Colonic mucosa (tissue), 4 donors: ENCODE data around the gene RPSA. TPM values are rescaled to one million over a fixed set of nuclear protein-coding genes. Genes with fewer than 3 reads are reported as not detected.
"Not testable (repeated sequence)": the region's sequence is repeated elsewhere in the genome, so short reads cannot be mapped to it uniquely, and the experiment has no call there.

ENCODE experiments used
- DNase-seq: peaks from one replicate; pipeline ENCODE4 v3.0.0-alpha.2; 2020
- H3K27ac ChIP-seq: fragments of 200-600 bp; one replicate; pipeline ENCODE4 v1.8.0; 2021
- H3K27me3 ChIP-seq: fragments of 200-600 bp; one replicate; pipeline ENCODE4 v1.8.0; 2021
- H3K36me3 ChIP-seq: fragments of 200-600 bp; one replicate; pipeline ENCODE4 v1.8.0; 2021
- H3K4me1 ChIP-seq: fragments of 200-600 bp; one replicate; pipeline ENCODE4 v1.8.0; 2021; ENCODE audit warnings: mild to moderate bottlenecking
- H3K4me3 ChIP-seq: fragments of 200-600 bp; one replicate; pipeline ENCODE4 v1.8.0; 2021
- H3K9ac ChIP-seq, 2 donors: one replicate each; pipeline ENCODE4 v1.7.0; 2013; ENCODE audit warnings: control low read depth in 2 of 2, low read depth in 2 of 2, low read length in 2 of 2
- H3K9me3 ChIP-seq: fragments of 200-600 bp; one replicate; pipeline ENCODE4 v1.8.0; 2021
- intact Hi-C: fragments of 100-400 bp; cut with DNase I; formaldehyde crosslinking; loops from one replicate; pipeline ENCODE4 v1.14.1; 2022
- total RNA-seq, 2 donors: library from RNA; stranded (reverse); fragmentation: NEBNext Ultra II Directional in 1 of 2; extraction: Animal tissue kit (Norgen Biotek cat#: 25700) in 1 of 2; gene quantifications; one replicate each; pipeline ENCODE4 v1.2.1, GENCODE V29; 2021
- TF ChIP-seq, protein P1 (sequence below): fragments of 200-600 bp; IDR thresholded peaks from one replicate; pipeline ENCODE4 v1.8.0; 2022; ENCODE audit warnings: antibody characterized with exemption, mild to moderate bottlenecking
- donor health status: healthy.
- donor health status: DM: no; HTN: no; CAD: no.
- donor health status: DM: no; HTN: no; CAD: no.

The RPSA gene
- total RNA-seq, 2 donors from 2014 or later = 896 to 1,381 TPM

DNA sequence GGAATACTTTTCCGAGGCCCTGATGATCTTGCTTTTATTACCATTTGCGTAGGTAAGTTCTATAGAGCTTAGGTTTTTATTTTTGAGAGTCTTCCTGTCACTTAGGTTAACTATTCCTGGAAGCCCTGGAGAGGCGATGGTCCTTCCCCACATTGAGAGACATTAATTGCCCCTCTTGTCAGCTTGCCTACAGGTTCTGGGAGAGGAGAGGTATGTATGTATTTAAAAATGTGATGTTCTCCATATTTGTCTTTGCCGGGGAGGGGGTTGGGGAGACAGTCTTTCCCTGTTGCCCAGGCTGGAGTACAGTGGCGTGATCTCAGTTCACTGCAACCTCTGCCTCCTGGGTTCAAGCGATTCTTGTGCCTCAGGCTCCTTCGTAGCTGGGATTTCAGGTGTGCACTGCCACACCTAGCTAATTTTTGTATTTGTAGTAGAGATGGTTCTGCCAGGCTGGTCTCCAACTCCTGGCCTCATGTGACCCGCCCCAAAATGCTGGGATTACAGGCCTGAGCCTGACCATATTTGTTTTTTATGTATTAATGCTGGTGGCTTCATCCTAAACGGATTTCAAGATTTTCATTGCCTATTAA lies 6.2 kb downstream of the RPSA start:
- TF ChIP-seq, protein P1, sequence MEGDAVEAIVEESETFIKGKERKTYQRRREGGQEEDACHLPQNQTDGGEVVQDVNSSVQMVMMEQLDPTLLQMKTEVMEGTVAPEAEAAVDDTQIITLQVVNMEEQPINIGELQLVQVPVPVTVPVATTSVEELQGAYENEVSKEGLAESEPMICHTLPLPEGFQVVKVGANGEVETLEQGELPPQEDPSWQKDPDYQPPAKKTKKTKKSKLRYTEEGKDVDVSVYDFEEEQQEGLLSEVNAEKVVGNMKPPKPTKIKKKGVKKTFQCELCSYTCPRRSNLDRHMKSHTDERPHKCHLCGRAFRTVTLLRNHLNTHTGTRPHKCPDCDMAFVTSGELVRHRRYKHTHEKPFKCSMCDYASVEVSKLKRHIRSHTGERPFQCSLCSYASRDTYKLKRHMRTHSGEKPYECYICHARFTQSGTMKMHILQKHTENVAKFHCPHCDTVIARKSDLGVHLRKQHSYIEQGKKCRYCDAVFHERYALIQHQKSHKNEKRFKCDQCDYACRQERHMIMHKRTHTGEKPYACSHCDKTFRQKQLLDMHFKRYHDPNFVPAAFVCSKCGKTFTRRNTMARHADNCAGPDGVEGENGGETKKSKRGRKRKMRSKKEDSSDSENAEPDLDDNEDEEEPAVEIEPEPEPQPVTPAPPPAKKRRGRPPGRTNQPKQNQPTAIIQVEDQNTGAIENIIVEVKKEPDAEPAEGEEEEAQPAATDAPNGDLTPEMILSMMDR = no peak
- intact Hi-C loops = no loop called here
- no peak for DNase-seq
- H3K27me3 ChIP-seq = no peaks in the 10 kb centered on the region
- H3K4me1 ChIP-seq = peaks cover 15% of the 10 kb centered on the region
- no peaks in the 10 kb centered on the region for H3K9me3 ChIP-seq
- no peak overlapping the region for H3K4me3 ChIP-seq
- H3K27ac ChIP-seq = no peak overlapping the region
- H3K9ac ChIP-seq = no peak overlapping the region
- H3K36me3 ChIP-seq = peaks cover 5% of the 10 kb centered on the region

DNA sequence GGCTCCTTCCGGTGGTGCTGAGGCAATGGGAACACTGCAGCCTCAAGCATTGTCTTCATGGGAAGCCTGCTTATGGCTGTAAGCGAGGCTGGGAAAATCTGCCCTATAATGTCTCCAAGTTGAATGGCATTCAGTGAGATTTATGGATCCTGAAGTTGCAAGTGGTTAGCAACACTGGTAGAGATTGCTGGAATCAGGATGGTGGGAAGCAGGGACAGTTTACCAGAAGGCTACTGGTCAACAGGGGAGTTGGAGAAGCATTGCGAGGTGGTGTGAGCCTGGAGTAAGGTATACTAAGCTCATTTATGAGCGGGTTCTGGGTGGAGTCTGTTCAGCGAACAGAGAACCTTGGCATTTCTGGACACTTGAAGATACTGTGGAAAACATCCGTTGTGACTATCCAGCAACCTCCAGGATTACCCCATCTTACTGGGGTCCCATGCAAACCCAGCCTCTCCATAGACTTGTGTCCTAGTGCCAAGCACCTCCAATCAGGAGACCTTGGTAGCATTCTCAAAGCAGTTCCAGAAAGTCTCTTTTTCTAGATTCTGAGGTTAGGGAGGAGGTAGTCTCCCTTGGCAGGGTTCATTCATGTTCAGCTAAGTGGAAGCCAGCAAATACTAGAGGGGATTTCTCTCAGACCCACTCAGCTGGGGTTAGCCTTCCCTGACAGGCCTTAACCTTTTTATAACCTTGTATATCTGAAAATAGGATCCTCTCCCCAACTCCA lies 7.3 kb downstream of the RPSA start:
- DNase-seq = no peak
- H3K4me1 ChIP-seq = peaks cover 7% of the 10 kb centered on the region
- intact Hi-C loops = no loop called here
- peak overlapping the region; percentile 43 to 48 for H3K9ac ChIP-seq
- no peaks in the 10 kb centered on the region for H3K27me3 ChIP-seq
- H3K9me3 ChIP-seq = no peaks in the 10 kb centered on the region
- no peak overlapping the region for H3K4me3 ChIP-seq
- H3K36me3 ChIP-seq = peaks cover 5% of the 10 kb centered on the region
- peak overlapping the region; percentile 69 for H3K27ac ChIP-seq
- TF ChIP-seq, protein P1 = no peak

DNA sequence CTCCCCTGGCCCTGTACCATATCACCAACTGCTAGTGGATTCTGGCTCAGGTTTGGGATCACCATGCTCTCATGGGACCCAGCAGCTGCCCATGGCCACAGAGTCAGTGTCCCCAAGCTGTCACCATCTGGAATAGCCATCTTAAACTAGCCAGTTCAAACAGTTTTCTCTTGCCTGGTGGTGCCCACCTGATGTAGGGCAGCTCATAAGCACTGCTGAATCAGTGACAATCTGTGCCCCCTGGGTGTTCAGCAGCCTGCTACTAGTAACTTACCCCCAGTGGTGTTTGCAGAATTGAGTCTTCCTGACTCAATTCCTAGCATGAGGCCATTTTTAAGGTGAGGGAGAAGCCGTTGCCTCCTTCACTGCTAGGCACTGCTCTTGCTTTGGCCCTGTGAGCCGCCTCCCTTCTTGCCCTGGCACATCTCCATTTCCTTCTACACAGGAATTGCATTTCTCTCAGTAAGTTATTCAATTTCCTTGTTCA lies 7.9 kb downstream of the RPSA start:
- Histone ChIP-seq H3K27ac (peak overlapping the region; percentile 69), H3K9ac (peak overlapping the region; percentile 43 to 48), H3K4me3 (no peak overlapping the region), H3K27me3 (no peaks in the 10 kb centered on the region), H3K4me1 (peaks cover 4% of the 10 kb centered on the region), H3K36me3 (peaks cover under 1% of the 10 kb centered on the region), H3K9me3 (no peaks in the 10 kb centered on the region)
- TF ChIP-seq, protein P1 = no peak
- intact Hi-C loops = no loop called here
- DNase-seq = peak; percentile 58

DNA sequence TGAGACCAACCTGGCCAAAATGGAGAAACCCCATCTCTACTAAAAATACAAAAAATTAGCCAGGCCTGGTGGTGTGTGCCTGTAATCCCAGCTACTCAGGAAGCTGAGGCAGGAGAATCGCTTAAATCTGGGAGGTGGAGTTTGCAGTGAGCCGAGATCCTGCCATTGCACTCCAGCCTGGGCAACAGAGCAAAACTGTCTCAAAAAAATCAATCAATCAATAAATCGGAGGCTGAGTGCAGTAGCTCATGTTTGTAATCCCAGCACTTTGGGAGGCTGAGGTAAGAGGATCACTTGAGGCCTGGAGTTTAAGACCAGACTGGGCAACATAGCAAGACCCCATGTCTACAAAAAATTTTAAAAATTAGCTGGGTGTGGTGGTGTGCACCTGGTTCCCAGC lies 8.8 kb downstream of the RPSA start:
- DNase-seq, H3K36me3 ChIP-seq, H3K27me3 ChIP-seq, H3K9ac ChIP-seq, intact Hi-C loops, H3K4me3 ChIP-seq, H3K4me1 ChIP-seq, H3K9me3 ChIP-seq, H3K27ac ChIP-seq: not testable (repeated sequence)

DNA sequence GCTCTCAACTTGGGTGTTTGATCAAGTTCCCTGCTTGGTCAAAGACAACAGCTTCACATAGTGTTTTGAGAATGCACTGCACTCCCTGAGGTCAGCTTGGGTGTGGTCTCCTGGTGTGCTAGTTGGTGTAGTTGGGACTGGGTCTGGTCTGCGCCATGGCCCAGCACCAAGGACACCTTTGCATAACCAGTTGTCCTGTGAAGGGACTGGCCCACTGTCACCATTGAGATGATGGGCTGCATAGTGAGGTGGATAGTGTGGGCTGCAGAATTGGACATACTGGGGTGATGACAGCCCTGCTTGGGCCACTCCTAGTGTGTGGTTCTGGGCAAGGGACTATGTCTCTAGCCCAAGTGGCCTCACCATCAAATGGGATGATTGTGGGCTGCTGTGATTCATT lies 9.5 kb downstream of the RPSA start:
- H3K4me1 ChIP-seq = peaks cover 4% of the 10 kb centered on the region

DNA sequence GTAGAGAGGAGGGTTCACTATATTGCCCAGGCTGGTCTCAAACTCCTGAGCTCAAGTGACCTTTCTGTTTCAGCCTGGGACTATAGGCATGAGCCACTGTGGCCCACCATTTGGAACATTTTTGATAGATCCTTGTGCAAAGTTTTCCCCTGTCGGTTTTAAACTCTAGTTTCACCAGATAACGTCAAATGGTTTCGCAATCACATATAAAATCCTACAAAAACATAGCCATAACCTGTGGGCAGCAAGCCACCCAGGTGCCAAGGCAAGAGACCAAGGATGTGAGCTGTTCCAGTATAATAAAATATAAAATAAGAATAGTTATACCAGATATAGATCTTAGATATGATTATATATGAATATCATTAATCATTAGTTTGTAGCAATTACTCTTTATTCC lies 10.5 kb downstream of the RPSA start:
- H3K4me3 ChIP-seq, H3K4me1 ChIP-seq, H3K27me3 ChIP-seq, H3K36me3 ChIP-seq, DNase-seq, H3K9ac ChIP-seq, H3K9me3 ChIP-seq, H3K27ac ChIP-seq, intact Hi-C loops: not testable (repeated sequence)

More for the DNA sequence above, 9.5 kb downstream of the RPSA start:
- DNase-seq = no peak
- intact Hi-C loops = no loop called here
- H3K4me3 ChIP-seq = no peak overlapping the region
- H3K27me3 ChIP-seq = no peaks in the 10 kb centered on the region
- no peaks in the 10 kb centered on the region for H3K9me3 ChIP-seq
- no peaks in the 10 kb centered on the region for H3K36me3 ChIP-seq
- TF ChIP-seq, protein P1 = no peak
- no peak overlapping the region for H3K9ac ChIP-seq
- no peak overlapping the region for H3K27ac ChIP-seq

DNA sequence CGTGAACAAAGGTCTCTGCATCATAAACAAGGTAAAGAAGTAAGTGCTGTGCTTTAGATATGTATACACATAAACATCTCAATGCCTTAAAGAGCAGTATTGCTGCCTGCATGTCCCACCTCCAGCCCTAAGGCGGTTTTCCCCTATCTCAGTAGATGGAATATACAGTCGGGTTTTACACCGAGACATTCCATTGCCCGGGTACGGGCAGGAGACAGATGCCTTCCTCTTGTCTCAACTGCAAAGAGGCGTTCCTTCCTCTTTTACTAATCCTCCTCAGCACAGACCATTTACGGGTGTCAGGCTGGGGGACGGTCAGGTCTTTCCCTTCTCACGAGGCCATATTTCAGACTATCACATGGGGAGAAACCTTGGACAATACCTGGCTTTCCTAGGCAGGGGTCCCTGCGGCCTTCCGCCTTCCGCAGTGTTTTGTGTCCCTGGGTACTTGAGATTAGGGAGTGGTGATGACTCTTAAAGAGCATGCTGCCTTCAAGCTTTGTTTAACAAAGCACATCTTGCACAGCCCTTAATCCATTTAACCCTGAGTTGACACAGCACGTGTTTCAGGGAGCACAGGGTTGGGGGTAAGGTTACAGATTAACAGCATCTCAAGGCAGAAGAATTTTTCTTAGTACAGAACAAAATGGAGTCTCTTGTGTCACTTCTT lies 12.2 kb downstream of the RPSA start:
- H3K4me1 ChIP-seq, H3K36me3 ChIP-seq, H3K27me3 ChIP-seq, H3K4me3 ChIP-seq, intact Hi-C loops, H3K9ac ChIP-seq, H3K27ac ChIP-seq, H3K9me3 ChIP-seq, DNase-seq: not testable (repeated sequence)
